IMR-90 (cell line): Measurements from ENCODE around the gene TRAF7. TPM values are rescaled to one million over a fixed set of nuclear protein-coding genes. Genes with fewer than 3 reads are reported as not detected.

Experiments
- ATAC-seq: fragments of 200-7000 bp; cut with Tn5 transposase; 2 replicates; pipeline ENCODE4 v1.9.1; 2020; ENCODE audit warnings: low read depth, mild to moderate bottlenecking, moderate library complexity
- BruUV-seq: library from RNA; stranded (reverse); fragments of 400-500 nt; replicated peaks from 2 replicates; lab custom pipeline; 2021; lab: Mats Ljungman, UMichigan
- CTCF ChIA-PET: fragments of 300-600 bp; formaldehyde crosslinking; extraction: SDS; loops from one replicate; lab custom pipeline; 2021; ENCODE audit warnings: antibody characterized with exemption; lab: Yijun Ruan, JAX
- POLR2A ChIA-PET: fragments of 300-600 bp; sonication (Branson Sonifier 250); formaldehyde crosslinking; loops from one replicate; lab custom pipeline; 2022; ENCODE audit warnings: antibody characterized with exemption; ENCODE audit not compliant: unreplicated experiment; lab: Charles Lee
- DNase-seq: peaks from one replicate; pipeline ENCODE4 v3.0.0; 2013
- H2AFZ ChIP-seq: replicated peaks from 2 replicates; pipeline ENCODE3; 2013; ENCODE audit warnings: low read length, mild to moderate bottlenecking; ENCODE audit not compliant: poor library complexity
- H2AK5ac ChIP-seq: 2 replicates; pipeline ENCODE4 v1.6.1; 2013; ENCODE audit warnings: low read depth, low read length, inconsistent platforms
- H2AK9ac ChIP-seq: replicated peaks from 2 replicates; pipeline ENCODE3; 2013; ENCODE audit warnings: mild to moderate bottlenecking, low read depth, low read length, moderate library complexity; ENCODE audit not compliant: poor library complexity
- H2BK120ac ChIP-seq: 2 replicates; pipeline ENCODE4 v1.6.1; 2013; ENCODE audit warnings: low read depth, low read length, inconsistent platforms
- H2BK15ac ChIP-seq: 3 replicates; pipeline ENCODE4 v1.6.1; 2013; ENCODE audit warnings: low read depth, low read length, inconsistent platforms
- H2BK20ac ChIP-seq: 2 replicates; pipeline ENCODE4 v1.6.1; 2013; ENCODE audit warnings: low read depth, mild to moderate bottlenecking, inconsistent platforms, low read length, moderate library complexity
- H2BK5ac ChIP-seq: 2 replicates; pipeline ENCODE4 v1.6.1; 2013; ENCODE audit warnings: mild to moderate bottlenecking, low read depth, low read length, inconsistent platforms; ENCODE audit not compliant: poor library complexity, severe bottlenecking
- H3K14ac ChIP-seq: replicated peaks from 2 replicates; pipeline ENCODE4 v1.6.1; 2013; ENCODE audit warnings: low read depth, low read length, inconsistent platforms
- H3K18ac ChIP-seq: 2 replicates; pipeline ENCODE4 v1.6.1; 2013; ENCODE audit warnings: low read depth, low read length, control low read depth
- H3K23ac ChIP-seq: 2 replicates; pipeline ENCODE4 v1.6.1; 2013; ENCODE audit warnings: low read depth, low read length, inconsistent platforms
- H3K27ac ChIP-seq: 2 replicates; pipeline ENCODE4 v1.5.1; 2013; ENCODE audit warnings: mild to moderate bottlenecking, control low read depth, low read length; ENCODE audit not compliant: insufficient read depth
- H3K27me3 ChIP-seq: 2 replicates; pipeline ENCODE4 v1.6.1; 2013; ENCODE audit warnings: low read length; ENCODE audit not compliant: control insufficient read depth, insufficient read depth
- H3K36me3 ChIP-seq: 2 replicates; pipeline ENCODE4 v1.6.1; 2013; ENCODE audit warnings: low read length, mixed read lengths; ENCODE audit not compliant: control insufficient read depth, insufficient read depth
- H3K4ac ChIP-seq: 2 replicates; pipeline ENCODE4 v1.6.1; 2013; ENCODE audit warnings: low read depth, low read length, inconsistent platforms
- H3K4me1 ChIP-seq: 2 replicates; pipeline ENCODE4 v1.6.1; 2013; ENCODE audit warnings: low read length, mixed read lengths; ENCODE audit not compliant: control insufficient read depth, insufficient read depth
- H3K4me2 ChIP-seq: 2 replicates; pipeline ENCODE4 v1.6.1; 2013; ENCODE audit warnings: low read depth, mild to moderate bottlenecking, control low read depth, low read length, moderate library complexity
- H3K4me3 ChIP-seq: 2 replicates; pipeline ENCODE4 v1.5.1; 2013; ENCODE audit warnings: low read depth, mild to moderate bottlenecking, control low read depth, low read length, moderate library complexity; ENCODE audit not compliant: insufficient read depth
- H3K56ac ChIP-seq: 2 replicates; pipeline ENCODE4 v1.6.1; 2013; ENCODE audit warnings: low read length, inconsistent platforms; ENCODE audit not compliant: insufficient read depth; ENCODE audit errors: extremely low read depth
- H3K79me1 ChIP-seq, 2 experiments: 2 replicates each; pipeline ENCODE4 v1.6.1; 2013; ENCODE audit warnings: low read length in 2 of 2, inconsistent platforms in 1 of 2, low read depth in 1 of 2
- H3K9ac ChIP-seq: 2 replicates; pipeline ENCODE4 v1.6.1; 2013; ENCODE audit warnings: low read depth, low read length, control low read depth
- H3K9me1 ChIP-seq: 2 replicates; pipeline ENCODE4 v1.6.1; 2013; ENCODE audit warnings: low read length, inconsistent platforms; ENCODE audit not compliant: insufficient read depth
- H3K9me3 ChIP-seq: 2 replicates; pipeline ENCODE4 v1.6.1; 2013; ENCODE audit warnings: low read length; ENCODE audit not compliant: control insufficient read depth, insufficient read depth
- H4K20me1 ChIP-seq: 2 replicates; pipeline ENCODE4 v1.6.1; 2013; ENCODE audit warnings: low read length, inconsistent platforms; ENCODE audit not compliant: insufficient read depth
- H4K5ac ChIP-seq: 2 replicates; pipeline ENCODE4 v1.6.1; 2013; ENCODE audit warnings: mild to moderate bottlenecking, low read depth, low read length, control low read depth
- H4K8ac ChIP-seq, 2 experiments: 2 replicates each; pipeline ENCODE4 v1.6.1; 2013; ENCODE audit warnings: low read depth in 2 of 2, low read length in 2 of 2, control low read depth in 1 of 2, inconsistent platforms in 1 of 2
- H4K91ac ChIP-seq: 2 replicates; pipeline ENCODE4 v1.6.1; 2013; ENCODE audit warnings: low read depth, low read length, inconsistent platforms; ENCODE audit not compliant: insufficient read depth
- BHLHE40 ChIP-seq: fragments of 150-350 bp; IDR thresholded peaks from 2 replicates; pipeline ENCODE4 v1.6.1; 2016; ENCODE audit warnings: mild to moderate bottlenecking, low read depth, low read length
- CHD1 ChIP-seq: IDR thresholded peaks from 2 replicates; pipeline ENCODE4 v1.6.1; 2012; ENCODE audit warnings: low read depth, low read length, improper control_type of control experiment
- FOS ChIP-seq: fragments of 150-350 bp; IDR thresholded peaks from 2 replicates; pipeline ENCODE4 v1.6.1; 2016; ENCODE audit warnings: low read depth, low read length
- NFE2L2 ChIP-seq: fragments of 150-350 bp; IDR thresholded peaks from 2 replicates; pipeline ENCODE4 v1.6.1; 2016; ENCODE audit warnings: low read depth, mild to moderate bottlenecking, low read length
- POLR2A ChIP-seq: IDR thresholded peaks from 2 replicates; pipeline ENCODE4 v1.6.1; 2012; ENCODE audit warnings: mild to moderate bottlenecking, low read depth, low read length
- SMC3 ChIP-seq: fragments of 150-350 bp; IDR thresholded peaks from 2 replicates; pipeline ENCODE4 v1.6.1; 2016; ENCODE audit warnings: low read depth, mild to moderate bottlenecking, antibody characterized with exemption, low read length, moderate library complexity
- WGBS, 2 experiments: methylation state at CpG; one replicate each; pipeline versions ENCODE4 v1.1.5 to v1.1.7; 2013; ENCODE audit warnings: missing lambda C conversion rate in 2 of 2; ENCODE audit not compliant: insufficient read length in 1 of 2; ENCODE audit errors: extremely low coverage in 2 of 2; 5-methylcytosine and 5-hydroxymethylcytosine counted together
- dilution Hi-C: fragments of 300-500 bp; cut with HindIII; formaldehyde crosslinking; loops from one replicate; pipeline ENCODE4 v1.14.3; 2018; ENCODE audit warnings: low sequenced_read_pairs; ENCODE audit not compliant: unreplicated experiment
- in situ Hi-C: fragments of 300-500 bp; cut with MboI; formaldehyde crosslinking; loops from 3 replicates; pipeline ENCODE4 v1.14.3; 2019; ENCODE audit warnings: low sequenced_read_pairs, inconsistent platforms, mixed read lengths
- intact Hi-C: fragments of 100-400 bp; cut with micrococcal nuclease; formaldehyde crosslinking; loops from 2 replicates; pipeline ENCODE4 v1.10.0; 2022
- polyA plus RNA-seq, 3 experiments: library from polyadenylated mRNA; depleted of rRNA; stranded (reverse); fragments of >200 nt; gene quantifications; 2 replicates each; pipeline ENCODE4 v1.2.3, GENCODE V29; 2012; ENCODE audit warnings: low replicate concordance in 1 of 3
- total RNA-seq: library from RNA; depleted of rRNA; stranded (reverse); fragments of >200 nt; gene quantifications from 2 replicates; pipeline ENCODE4 v1.2.3, GENCODE V29; 2012
- TF ChIP-seq, protein P1 (sequence below): fragments of 150-350 bp; IDR thresholded peaks from 2 replicates; pipeline ENCODE4 v1.6.1; 2017; ENCODE audit warnings: mild to moderate bottlenecking, antibody characterized with exemption, low read length, low read depth
- TF ChIP-seq, protein P2 (sequence below): fragments of 150-350 bp; IDR thresholded peaks from 2 replicates; pipeline ENCODE4 v1.6.1; 2016; ENCODE audit warnings: low read depth, mild to moderate bottlenecking, low read length, moderate library complexity, borderline replicate concordance
- TF ChIP-seq, protein P3 (sequence below): conservative IDR thresholded peaks from 2 replicates; pipeline ENCODE4 v1.5.1; 2012; ENCODE audit warnings: mild to moderate bottlenecking, low read depth, low read length, improper control_type of control experiment

TRAF7 gene
- total and polyA plus RNA-seq, 2 of the 4 experiments (the other 2 are of a cell fraction), result 29.6 to 52.6 TPM

GRCh38 chr16:2199621-2200139, 44.1 kb downstream of the TRAF7 start:
- Histone ChIP-seq H2AK9ac (no peak overlapping the region), H2BK5ac (no peak overlapping the region), H4K20me1 (no peaks in the 10 kb centered on the region; the same call in 1 of the 2 replicates), H4K5ac (no peak overlapping the region), H4K8ac (no peak overlapping the region), H3K56ac (no peak overlapping the region), H3K18ac (no peak overlapping the region), H2BK120ac (no peak overlapping the region), H3K4ac (no peak overlapping the region), H3K14ac (no peak overlapping the region), H3K9ac (no peak overlapping the region), H3K9me3 (no peaks in the 10 kb centered on the region), H3K4me1 (0 out of 2 replicates have a peak, but pooled peaks cover under 1% of the 10 kb centered on the region), H3K36me3 (no peaks in the 10 kb centered on the region), H3K4me2 (no peak overlapping the region), H3K27ac (no peak overlapping the region), H2AFZ (no peak overlapping the region), H3K4me3 (no peak overlapping the region), H3K9me1 (peaks cover 2% of the 10 kb centered on the region; the same call in 1 of the 2 replicates), H2BK15ac (no peak overlapping the region), H3K23ac (no peak overlapping the region), H2AK5ac (no peak overlapping the region), H3K27me3 (peaks cover 53% of the 10 kb centered on the region), H4K91ac (no peak overlapping the region), H3K79me1 (peaks cover 0 to 2% of the 10 kb centered on the region in 2 experiments; a peak in 1 of 4 replicates), H2BK20ac (no peak overlapping the region)
- 59% methylated on average over 8 of the region's 14 CpGs; no CpG with 5 or more reads in 1 of the 2 experiments for WGBS, 2 experiments
- ChIA-PET POLR2A (no interaction called here), CTCF (no interaction called here)
- BruUV-seq, result no TSS peak
- intact Hi-C loops (no loop called here), dilution Hi-C loops (no loop called here), in situ Hi-C loops (no loop called here)
- TF ChIP-seq, protein P1, sequence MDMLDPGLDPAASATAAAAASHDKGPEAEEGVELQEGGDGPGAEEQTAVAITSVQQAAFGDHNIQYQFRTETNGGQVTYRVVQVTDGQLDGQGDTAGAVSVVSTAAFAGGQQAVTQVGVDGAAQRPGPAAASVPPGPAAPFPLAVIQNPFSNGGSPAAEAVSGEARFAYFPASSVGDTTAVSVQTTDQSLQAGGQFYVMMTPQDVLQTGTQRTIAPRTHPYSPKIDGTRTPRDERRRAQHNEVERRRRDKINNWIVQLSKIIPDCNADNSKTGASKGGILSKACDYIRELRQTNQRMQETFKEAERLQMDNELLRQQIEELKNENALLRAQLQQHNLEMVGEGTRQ, result no peak
- TF ChIP-seq FOS (no peak), SMC3 (no peak), CHD1 (no peak), POLR2A (no peak), NFE2L2 (no peak), BHLHE40 (no peak)
- TF ChIP-seq, protein P2, sequence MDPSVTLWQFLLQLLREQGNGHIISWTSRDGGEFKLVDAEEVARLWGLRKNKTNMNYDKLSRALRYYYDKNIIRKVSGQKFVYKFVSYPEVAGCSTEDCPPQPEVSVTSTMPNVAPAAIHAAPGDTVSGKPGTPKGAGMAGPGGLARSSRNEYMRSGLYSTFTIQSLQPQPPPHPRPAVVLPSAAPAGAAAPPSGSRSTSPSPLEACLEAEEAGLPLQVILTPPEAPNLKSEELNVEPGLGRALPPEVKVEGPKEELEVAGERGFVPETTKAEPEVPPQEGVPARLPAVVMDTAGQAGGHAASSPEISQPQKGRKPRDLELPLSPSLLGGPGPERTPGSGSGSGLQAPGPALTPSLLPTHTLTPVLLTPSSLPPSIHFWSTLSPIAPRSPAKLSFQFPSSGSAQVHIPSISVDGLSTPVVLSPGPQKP, result no peak
- TF ChIP-seq, protein P3, sequence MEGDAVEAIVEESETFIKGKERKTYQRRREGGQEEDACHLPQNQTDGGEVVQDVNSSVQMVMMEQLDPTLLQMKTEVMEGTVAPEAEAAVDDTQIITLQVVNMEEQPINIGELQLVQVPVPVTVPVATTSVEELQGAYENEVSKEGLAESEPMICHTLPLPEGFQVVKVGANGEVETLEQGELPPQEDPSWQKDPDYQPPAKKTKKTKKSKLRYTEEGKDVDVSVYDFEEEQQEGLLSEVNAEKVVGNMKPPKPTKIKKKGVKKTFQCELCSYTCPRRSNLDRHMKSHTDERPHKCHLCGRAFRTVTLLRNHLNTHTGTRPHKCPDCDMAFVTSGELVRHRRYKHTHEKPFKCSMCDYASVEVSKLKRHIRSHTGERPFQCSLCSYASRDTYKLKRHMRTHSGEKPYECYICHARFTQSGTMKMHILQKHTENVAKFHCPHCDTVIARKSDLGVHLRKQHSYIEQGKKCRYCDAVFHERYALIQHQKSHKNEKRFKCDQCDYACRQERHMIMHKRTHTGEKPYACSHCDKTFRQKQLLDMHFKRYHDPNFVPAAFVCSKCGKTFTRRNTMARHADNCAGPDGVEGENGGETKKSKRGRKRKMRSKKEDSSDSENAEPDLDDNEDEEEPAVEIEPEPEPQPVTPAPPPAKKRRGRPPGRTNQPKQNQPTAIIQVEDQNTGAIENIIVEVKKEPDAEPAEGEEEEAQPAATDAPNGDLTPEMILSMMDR, result no peak
- no peak for ATAC-seq
- no peak for DNase-seq
